Parathyroid adenoma (tissue), 2 donors: ENCODE data around the gene PBX4.

Source experiments
- H2AFZ ChIP-seq: fragments of 300-600 bp; sonication (generic); one replicate; pipeline ENCODE4 v1.7.0; 2017; ENCODE audit warnings: antibody characterized with exemption, mild to moderate bottlenecking
- H3K27ac ChIP-seq: fragments of 300-600 bp; sonication (generic); one replicate; pipeline ENCODE4 v1.7.0; 2017
- H3K27me3 ChIP-seq: fragments of 300-600 bp; sonication (generic); one replicate; pipeline ENCODE4 v1.7.0; 2017; ENCODE audit warnings: low read length; ENCODE audit not compliant: control insufficient read depth, insufficient read depth
- H3K36me3 ChIP-seq: fragments of 300-600 bp; sonication (generic); one replicate; pipeline ENCODE4 v1.7.0; 2017; ENCODE audit warnings: low read length; ENCODE audit not compliant: control insufficient read depth, insufficient read depth
- H3K4me1 ChIP-seq: fragments of 300-600 bp; sonication (generic); one replicate; pipeline ENCODE4 v1.7.0; 2017; ENCODE audit warnings: control low read depth
- H3K4me2 ChIP-seq: fragments of 300-600 bp; sonication (generic); one replicate; pipeline ENCODE4 v1.7.0; 2017; ENCODE audit warnings: low read length
- H3K4me3 ChIP-seq: fragments of 300-600 bp; sonication (generic); one replicate; pipeline ENCODE4 v1.7.0; 2017; ENCODE audit warnings: low read depth, low read length
- H3K79me2 ChIP-seq: fragments of 300-600 bp; sonication (generic); one replicate; pipeline ENCODE4 v1.7.0; 2017; ENCODE audit warnings: control low read depth
- H3K9ac ChIP-seq: fragments of 300-600 bp; sonication (generic); one replicate; pipeline ENCODE4 v1.7.0; 2017; ENCODE audit warnings: mild to moderate bottlenecking
- H3K9me3 ChIP-seq: fragments of 300-600 bp; sonication (generic); one replicate; pipeline ENCODE4 v1.7.0; 2017; ENCODE audit warnings: low read length; ENCODE audit not compliant: control insufficient read depth
- TF ChIP-seq, protein P1 (sequence below): fragments of 300-600 bp; sonication (generic); IDR thresholded peaks from one replicate; pipeline ENCODE4 v1.7.0; 2017; ENCODE audit warnings: antibody characterized with exemption, mild to moderate bottlenecking
- donor health status: primary hyperparathyroidism.

Gene PBX4

DNA sequence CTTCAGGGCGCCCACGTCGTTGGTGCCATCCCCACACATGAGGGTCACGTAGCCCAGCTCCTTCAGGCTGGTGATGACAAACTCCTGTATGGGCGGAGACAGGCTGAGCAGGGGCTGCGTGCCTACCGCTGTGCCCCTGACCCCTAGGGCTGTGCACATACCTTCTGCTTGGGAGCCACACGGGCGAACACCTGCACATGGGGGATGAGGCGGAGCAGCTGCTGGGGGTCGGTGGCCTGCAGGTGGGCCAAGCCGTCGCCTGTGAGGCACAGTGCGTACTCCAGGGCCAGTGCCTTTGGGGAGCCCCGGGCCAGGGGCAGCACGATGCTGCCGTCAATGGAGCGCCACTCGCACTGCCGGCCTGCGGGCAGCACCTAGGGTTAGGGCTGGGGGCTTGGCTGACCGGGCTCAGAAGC is 31.1 kb upstream of the PBX4 start:
- peaks cover 2% of the 10 kb centered on the region for H3K79me2 ChIP-seq
- H3K4me1 ChIP-seq: no peaks in the 10 kb centered on the region
- no peaks in the 10 kb centered on the region for H3K27me3 ChIP-seq
- H3K4me3 ChIP-seq: no peak overlapping the region
- H2AFZ ChIP-seq: no peak overlapping the region
- H3K36me3 ChIP-seq: no peaks in the 10 kb centered on the region
- no peak overlapping the region for H3K27ac ChIP-seq
- H3K9ac ChIP-seq: no peak overlapping the region
- no peak overlapping the region for H3K4me2 ChIP-seq
- H3K9me3 ChIP-seq: no peaks in the 10 kb centered on the region
- TF ChIP-seq, protein P1, sequence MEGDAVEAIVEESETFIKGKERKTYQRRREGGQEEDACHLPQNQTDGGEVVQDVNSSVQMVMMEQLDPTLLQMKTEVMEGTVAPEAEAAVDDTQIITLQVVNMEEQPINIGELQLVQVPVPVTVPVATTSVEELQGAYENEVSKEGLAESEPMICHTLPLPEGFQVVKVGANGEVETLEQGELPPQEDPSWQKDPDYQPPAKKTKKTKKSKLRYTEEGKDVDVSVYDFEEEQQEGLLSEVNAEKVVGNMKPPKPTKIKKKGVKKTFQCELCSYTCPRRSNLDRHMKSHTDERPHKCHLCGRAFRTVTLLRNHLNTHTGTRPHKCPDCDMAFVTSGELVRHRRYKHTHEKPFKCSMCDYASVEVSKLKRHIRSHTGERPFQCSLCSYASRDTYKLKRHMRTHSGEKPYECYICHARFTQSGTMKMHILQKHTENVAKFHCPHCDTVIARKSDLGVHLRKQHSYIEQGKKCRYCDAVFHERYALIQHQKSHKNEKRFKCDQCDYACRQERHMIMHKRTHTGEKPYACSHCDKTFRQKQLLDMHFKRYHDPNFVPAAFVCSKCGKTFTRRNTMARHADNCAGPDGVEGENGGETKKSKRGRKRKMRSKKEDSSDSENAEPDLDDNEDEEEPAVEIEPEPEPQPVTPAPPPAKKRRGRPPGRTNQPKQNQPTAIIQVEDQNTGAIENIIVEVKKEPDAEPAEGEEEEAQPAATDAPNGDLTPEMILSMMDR: no peak

DNA sequence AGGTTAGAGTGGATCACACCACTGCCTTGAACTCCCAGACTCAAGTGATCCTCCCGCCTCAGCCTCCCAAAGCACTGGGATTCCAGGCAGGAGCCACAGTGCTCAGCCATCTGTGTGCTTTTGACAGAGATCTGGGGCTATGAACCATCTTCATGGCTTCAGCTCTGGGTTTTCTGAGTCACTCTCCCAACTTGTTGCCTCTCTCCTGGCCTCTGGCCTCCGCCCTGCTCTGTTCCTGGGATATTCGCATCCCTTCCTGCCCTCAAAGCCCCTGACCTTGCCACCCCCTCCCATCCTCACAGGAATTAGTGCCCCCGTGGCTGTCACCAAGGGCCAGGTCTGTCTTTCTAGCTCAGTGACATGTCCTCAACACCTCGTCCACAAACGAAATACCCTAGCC is 30.7 kb upstream of the PBX4 start:
- Histone ChIP-seq H3K79me2 (no peaks in the 10 kb centered on the region), H3K36me3 (no peaks in the 10 kb centered on the region), H3K27ac (no peak overlapping the region), H3K9me3 (no peaks in the 10 kb centered on the region), H3K4me1 (peaks cover under 1% of the 10 kb centered on the region), H3K27me3 (no peaks in the 10 kb centered on the region), H3K4me3 (no peak overlapping the region), H2AFZ (no peak overlapping the region), H3K9ac (no peak overlapping the region), H3K4me2 (no peak overlapping the region)
- TF ChIP-seq, protein P1: no peak

DNA sequence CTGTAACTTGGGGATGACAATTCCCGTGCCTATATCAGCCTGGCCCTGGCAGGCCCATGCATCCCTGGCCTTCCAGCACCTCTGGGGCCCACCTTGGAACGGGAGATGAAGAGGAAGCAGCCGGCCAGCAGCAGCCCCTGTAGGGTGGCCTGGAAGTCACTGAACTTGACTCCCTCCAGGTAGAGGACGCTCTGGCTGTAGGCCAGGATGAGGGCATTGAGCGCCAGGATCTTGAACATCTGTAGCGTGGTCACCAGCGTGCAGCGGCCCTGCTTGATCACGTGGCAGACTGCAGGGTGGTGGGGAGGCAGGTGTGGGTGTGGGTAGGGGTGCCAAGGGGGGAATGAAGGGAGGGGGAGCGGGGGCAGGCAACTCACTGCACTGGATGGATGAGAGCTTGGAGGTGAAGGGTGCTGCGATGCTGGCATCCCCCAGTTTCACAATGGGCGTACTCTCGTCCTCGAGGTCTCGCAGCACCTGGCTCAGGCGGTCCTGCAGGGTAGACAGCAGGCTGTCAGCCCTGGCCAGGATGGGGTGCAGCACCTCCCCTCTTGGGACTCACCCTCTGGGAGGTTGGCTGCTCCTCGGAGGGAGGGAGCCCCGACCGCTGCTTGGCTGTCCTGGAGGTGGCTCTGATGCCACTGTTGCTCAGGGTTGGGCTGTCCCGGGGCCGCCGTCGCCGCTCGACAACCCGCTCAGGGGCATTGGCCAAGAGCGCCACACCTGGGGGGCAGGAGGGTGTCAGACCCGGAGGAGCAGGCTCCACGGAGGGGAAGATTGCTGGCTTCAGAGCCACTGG is 28.7 kb upstream of the PBX4 start:
- no peak overlapping the region for H3K4me3 ChIP-seq
- H3K4me1 ChIP-seq: peaks cover 5% of the 10 kb centered on the region
- no peaks in the 10 kb centered on the region for H3K79me2 ChIP-seq
- TF ChIP-seq, protein P1: no peak
- no peak overlapping the region for H3K4me2 ChIP-seq
- H3K27me3 ChIP-seq: no peaks in the 10 kb centered on the region
- no peak overlapping the region for H3K9ac ChIP-seq
- H3K36me3 ChIP-seq: no peaks in the 10 kb centered on the region
- no peak overlapping the region for H2AFZ ChIP-seq
- H3K9me3 ChIP-seq: no peaks in the 10 kb centered on the region
- no peak overlapping the region for H3K27ac ChIP-seq

DNA sequence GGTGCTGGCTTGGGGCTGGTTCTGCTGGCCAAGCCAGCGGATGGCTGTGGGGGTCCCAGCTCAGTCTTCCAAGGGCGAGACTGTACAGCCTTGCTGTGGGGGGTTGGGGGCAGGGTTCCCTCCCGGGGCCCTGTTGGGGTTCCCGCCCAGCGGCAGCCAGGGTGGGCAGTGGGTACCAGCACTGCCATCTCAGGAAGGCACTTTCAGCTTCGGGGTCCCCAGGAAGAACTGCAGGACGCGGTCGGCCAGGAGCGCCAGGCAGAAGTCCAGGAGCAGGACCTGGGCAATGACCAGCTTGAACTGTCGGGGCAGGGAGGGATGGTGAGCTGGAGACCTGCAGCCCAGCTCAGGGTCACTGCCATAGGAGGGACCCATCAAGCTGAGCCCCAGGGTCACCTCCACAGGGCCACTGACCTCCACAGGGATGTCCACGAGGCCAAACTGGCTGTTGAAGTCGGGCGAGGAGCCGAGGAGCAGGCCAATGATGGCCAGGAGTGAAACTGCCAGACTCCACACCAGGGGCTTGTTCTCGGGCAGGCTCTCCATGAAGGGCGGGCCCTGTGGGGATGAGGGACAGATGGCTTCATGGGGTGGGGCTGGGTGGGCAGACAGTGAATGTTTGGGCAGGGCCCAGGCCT is 26.9 kb upstream of the PBX4 start:
- no peaks in the 10 kb centered on the region for H3K27me3 ChIP-seq
- H2AFZ ChIP-seq: no peak overlapping the region
- H3K79me2 ChIP-seq: no peaks in the 10 kb centered on the region
- TF ChIP-seq, protein P1: no peak
- no peak overlapping the region for H3K4me2 ChIP-seq
- no peak overlapping the region for H3K4me3 ChIP-seq
- H3K9ac ChIP-seq: no peak overlapping the region
- H3K36me3 ChIP-seq: no peaks in the 10 kb centered on the region
- H3K27ac ChIP-seq: no peak overlapping the region
- H3K9me3 ChIP-seq: no peaks in the 10 kb centered on the region
- H3K4me1 ChIP-seq: peaks cover 5% of the 10 kb centered on the region
